Tibial artery (tissue), 4 donors: ENCODE measurements around the gene IL11RA.
"Not testable (repeated sequence)": the region's sequence is repeated elsewhere in the genome, so short reads cannot be mapped to it uniquely, and the experiment has no call there.

Source experiments
- DNase-seq, 2 donors: peaks; one replicate each; pipeline ENCODE4 v3.0.0-alpha.2; 2019
- H3K27ac ChIP-seq, 2 donors: fragments of 200-600 bp; sonication (generic) in 1 of 2; 1 replicate in 1 of 2; 2 replicates in 1 of 2; pipeline ENCODE4 v1.5.1; 2018 to 2019; ENCODE audit warnings: mild to moderate bottlenecking in 1 of 2
- H3K27me3 ChIP-seq, 2 donors: fragments of 200-600 bp; sonication (generic) in 1 of 2; one replicate each; pipeline versions ENCODE4 v1.5.1 to v1.6.0; 2016 to 2019
- H3K36me3 ChIP-seq, 3 donors: fragments of 200-600 bp; sonication (generic) in 2 of 3; one replicate each; pipeline ENCODE4 v1.5.1; 2016 to 2019; ENCODE audit warnings: mild to moderate bottlenecking in 2 of 3
- H3K4me1 ChIP-seq, 4 donors: fragments of 200-600 bp; sonication (generic) in 2 of 4; 1 replicate in 3 of 4; 2 replicates in 1 of 4; pipeline ENCODE4 v1.5.1; 2016 to 2019
- H3K4me3 ChIP-seq, 2 donors: fragments of 200-600 bp; sonication (generic) in 1 of 2; 1 replicate in 1 of 2; 2 replicates in 1 of 2; pipeline ENCODE4 v1.5.1; 2018 to 2019; ENCODE audit warnings: mild to moderate bottlenecking in 2 of 2
- H3K9me3 ChIP-seq, 3 donors: fragments of 200-600 bp; sonication (generic) in 1 of 3; one replicate each; pipeline ENCODE4 v1.5.1; 2016 to 2019
- CTCF ChIP-seq, 2 experiments: fragments of 200-600 bp in 1 of 2; fragments of 450-650 bp in 1 of 2; IDR thresholded peaks; one replicate each; pipeline ENCODE4 v1.5.1; 2017 to 2019; ENCODE audit warnings: antibody characterized with exemption in 2 of 2, mild to moderate bottlenecking in 1 of 2, moderate library complexity in 1 of 2
- intact Hi-C: fragments of 100-400 bp; cut with DNase I; formaldehyde crosslinking; loops from one replicate; pipeline ENCODE4 v1.15.0; 2023; ENCODE audit warnings: low total_unique reads

Gene IL11RA

GRCh38 chr9:34637356-34638137 is 14.4 kb upstream of the IL11RA start, which contains the start of gene SIGMAR1:
Gene SIGMAR1 (minus strand): TSS chr9:34637787. CDS start chr9:34637697, 90 bp downstream.
- Histone ChIP-seq H3K4me1 (peaks cover 0 to 29% (median 23%) of the 10 kb centered on the region in 4 donors), H3K27ac (peak within 1 kb of the TSS; percentile 87 to 91), H3K27me3 (no peaks in the 10 kb centered on the region), H3K9me3 (no peaks in the 10 kb centered on the region), H3K4me3 (peak within 1 kb of the TSS; percentile 65 to 80), H3K36me3 (peaks cover 0 to 7% (median 0%) of the 10 kb centered on the region in 3 donors)
- intact Hi-C loops, result no loop called here
- peak in 1 of 2 experiments; percentile 25 for TF ChIP-seq CTCF (IDR thresholded peaks at IDR 0.05)
- DNase-seq, result peak; percentile 91 to 96

GRCh38 chr9:34638138-34638445 is 13.9 kb upstream of the IL11RA start:
- no peak for TF ChIP-seq CTCF (IDR thresholded peaks at IDR 0.05)
- Histone ChIP-seq H3K9me3 (no peaks in the 10 kb centered on the region), H3K4me3 (peak overlapping the region; percentile 65 to 80), H3K27me3 (no peaks in the 10 kb centered on the region), H3K36me3 (peaks cover 0 to 7% (median 0%) of the 10 kb centered on the region in 3 donors), H3K27ac (peak overlapping the region; percentile 87 to 91), H3K4me1 (peaks cover 0 to 29% (median 23%) of the 10 kb centered on the region in 4 donors)
- no peak for DNase-seq
- intact Hi-C loops, result no loop called here

DNA sequence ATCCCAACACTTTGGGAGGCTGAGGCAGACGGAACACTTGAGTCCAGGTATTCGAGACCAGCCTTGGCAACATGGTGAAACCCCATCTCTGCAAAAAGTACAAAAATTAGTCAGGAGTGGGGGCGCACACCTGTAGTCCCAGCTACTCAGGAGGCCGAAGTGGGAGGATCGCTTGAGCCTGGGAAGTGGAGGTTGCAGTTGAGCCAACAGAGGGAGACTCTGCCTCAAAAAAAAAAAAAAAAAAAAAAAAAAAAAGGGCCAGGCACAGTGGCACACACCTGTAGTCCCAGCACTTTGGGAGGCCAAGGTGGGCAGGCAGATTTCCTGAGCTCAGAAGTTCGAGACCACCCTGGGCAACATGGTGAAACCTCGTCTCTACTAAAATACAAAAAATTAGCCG is 12.7 kb upstream of the IL11RA start:
- H3K27ac ChIP-seq, DNase-seq, H3K9me3 ChIP-seq, intact Hi-C loops, H3K4me3 ChIP-seq, H3K27me3 ChIP-seq, H3K36me3 ChIP-seq: not testable (repeated sequence)
- H3K4me1 ChIP-seq, result peaks cover 0 to 29% (median 23%) of the 10 kb centered on the region in 4 donors

- no peak for TF ChIP-seq CTCF (IDR thresholded peaks at IDR 0.05)
- Histone ChIP-seq H3K36me3 (no peaks in the 10 kb centered on the region), H3K9me3 (no peaks in the 10 kb centered on the region), H3K4me1 (peaks cover 0 to 24% (median 20%) of the 10 kb centered on the region in 4 donors), H3K27me3 (no peaks in the 10 kb centered on the region), H3K27ac (no peak overlapping the region), H3K4me3 (no peak overlapping the region)
- intact Hi-C loops, result no loop called here
- no peak for DNase-seq
Measured at GRCh38 chr9:34642679-34643078, 9.3 kb upstream of the IL11RA start.

DNA sequence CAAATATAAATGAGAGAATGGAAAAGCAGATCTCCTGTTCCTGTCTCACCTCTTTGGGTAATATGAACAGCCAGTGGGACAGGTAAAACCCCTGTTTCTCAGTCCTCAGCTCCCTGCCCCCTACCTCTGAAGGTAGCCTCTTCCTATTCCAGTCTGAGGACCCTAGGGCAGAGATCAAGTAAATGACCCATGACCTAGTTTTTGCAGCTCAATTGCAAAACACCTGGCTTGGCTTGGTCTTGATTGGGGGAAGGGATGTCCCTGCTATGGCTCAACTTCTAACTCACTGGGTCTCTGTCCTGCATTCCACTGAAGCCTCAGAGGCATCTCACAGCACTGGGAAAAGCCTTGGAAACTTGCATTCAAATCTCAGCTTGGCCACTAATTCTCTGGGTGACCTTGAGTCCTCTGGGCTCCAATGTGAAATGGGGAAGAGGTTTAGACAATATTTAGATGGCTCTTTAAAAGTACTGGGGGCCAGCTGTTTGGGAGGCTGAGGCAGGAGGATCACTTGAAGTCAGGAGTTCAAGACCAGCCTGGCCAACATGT is 7.1 kb upstream of the IL11RA start:
- Histone ChIP-seq H3K9me3 (no peaks in the 10 kb centered on the region), H3K36me3 (peaks cover 8 to 16% (median 15%) of the 10 kb centered on the region in 3 donors), H3K27me3 (no peaks in the 10 kb centered on the region), H3K4me1 (peaks cover 0 to 25% (median 21%) of the 10 kb centered on the region in 4 donors), H3K27ac (no peak overlapping the region), H3K4me3 (no peak overlapping the region)
- TF ChIP-seq CTCF (IDR thresholded peaks at IDR 0.05), result no peak
- DNase-seq, result no peak
- intact Hi-C loops, result no loop called here
